ENCODE measurements around the gene TDRD6.

- TF ChIP-seq GATA3 (IDR thresholded peaks at IDR 0.05; ENCODE audit: low read depth, low read length): no peak
- TF ChIP-seq GATA2 (IDR thresholded peaks at IDR 0.05; ENCODE audit: low read depth, low read length): no peak
Measured at GRCh38 chr6:46715141-46715540, 27.5 kb downstream of the TDRD6 start.

All from SH-SY5Y (cell line).